ENCODE results near the gene EHD4.

EHD4 gene

GRCh38 chr15:41851755-41852370 is 120.5 kb downstream of the EHD4 start:
- H3K36me3 ChIP-seq (ENCODE audit: control insufficient read depth, insufficient read depth, low read length) = no peaks in the 10 kb centered on the region
- H3K9ac ChIP-seq (ENCODE audit: low read length) = no peak overlapping the region
- H3K27me3 ChIP-seq (ENCODE audit: control insufficient read depth, insufficient read depth, low read length) = no peaks in the 10 kb centered on the region
- H3K27ac ChIP-seq (ENCODE audit: low read depth, low read length) = no peak overlapping the region
- H3K4me3 ChIP-seq (ENCODE audit: low read length) = no peak overlapping the region
- no peaks in the 10 kb centered on the region for H3K4me1 ChIP-seq (ENCODE audit: control insufficient read depth, insufficient read depth, low read length)

DNA sequence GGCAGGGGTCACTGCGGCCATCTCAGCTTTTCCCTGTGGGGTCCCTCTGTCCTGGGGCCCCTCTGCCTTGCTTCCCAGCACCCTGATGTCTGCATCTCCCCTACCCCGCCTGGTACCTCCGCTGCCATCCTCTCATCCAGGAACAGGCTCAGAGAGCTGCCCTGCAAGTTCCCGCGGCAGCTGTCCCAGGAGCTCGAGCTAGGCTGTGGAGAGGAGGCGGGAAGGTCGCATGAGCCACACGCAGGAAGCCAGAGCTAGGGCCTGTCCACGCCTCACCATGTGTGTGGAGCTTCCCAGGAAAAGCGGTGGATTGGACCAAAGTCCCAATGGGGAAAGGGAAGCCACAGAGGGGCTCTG is 121.2 kb downstream of the EHD4 start:
- Histone ChIP-seq H3K36me3 (ENCODE audit: control insufficient read depth, insufficient read depth, low read length) (peaks cover 6% of the 10 kb centered on the region), H3K9ac (ENCODE audit: low read length) (no peak overlapping the region), H3K27ac (ENCODE audit: low read depth, low read length) (no peak overlapping the region), H3K27me3 (ENCODE audit: control insufficient read depth, insufficient read depth, low read length) (no peaks in the 10 kb centered on the region), H3K4me1 (ENCODE audit: control insufficient read depth, insufficient read depth, low read length) (no peaks in the 10 kb centered on the region), H3K4me3 (ENCODE audit: low read length) (no peak overlapping the region)

GRCh38 chr15:41850482-41851166 is 121.7 kb downstream of the EHD4 start:
- Histone ChIP-seq H3K27me3 (ENCODE audit: control insufficient read depth, insufficient read depth, low read length) (no peaks in the 10 kb centered on the region), H3K36me3 (ENCODE audit: control insufficient read depth, insufficient read depth, low read length) (peaks cover 7% of the 10 kb centered on the region), H3K27ac (ENCODE audit: low read depth, low read length) (no peak overlapping the region), H3K9ac (ENCODE audit: low read length) (no peak overlapping the region), H3K4me1 (ENCODE audit: control insufficient read depth, insufficient read depth, low read length) (no peaks in the 10 kb centered on the region), H3K4me3 (ENCODE audit: low read length) (no peak overlapping the region)

- Histone ChIP-seq H3K36me3 (ENCODE audit: control insufficient read depth, insufficient read depth, low read length) (peaks cover 10% of the 10 kb centered on the region), H3K4me1 (ENCODE audit: control insufficient read depth, insufficient read depth, low read length) (no peaks in the 10 kb centered on the region)
These were observed 122.5 kb downstream of the EHD4 start for GRCh38 chr15:41849861-41850260.

GRCh38 chr15:41849204-41849603 is 123.2 kb downstream of the EHD4 start:
- H3K36me3 ChIP-seq (ENCODE audit: control insufficient read depth, insufficient read depth, low read length) = peaks cover 10% of the 10 kb centered on the region
- H3K27ac ChIP-seq (ENCODE audit: low read depth, low read length) = no peak overlapping the region
- H3K4me3 ChIP-seq (ENCODE audit: low read length) = no peak overlapping the region
- no peak overlapping the region for H3K9ac ChIP-seq (ENCODE audit: low read length)
- no peaks in the 10 kb centered on the region for H3K4me1 ChIP-seq (ENCODE audit: control insufficient read depth, insufficient read depth, low read length)
- no peaks in the 10 kb centered on the region for H3K27me3 ChIP-seq (ENCODE audit: control insufficient read depth, insufficient read depth, low read length)

More at GRCh38 chr15:41849861-41850260, 122.5 kb downstream of the EHD4 start:
- H3K9ac ChIP-seq (ENCODE audit: low read length) = no peak overlapping the region
- no peaks in the 10 kb centered on the region for H3K27me3 ChIP-seq (ENCODE audit: control insufficient read depth, insufficient read depth, low read length)
- no peak overlapping the region for H3K27ac ChIP-seq (ENCODE audit: low read depth, low read length)
- H3K4me3 ChIP-seq (ENCODE audit: low read length) = no peak overlapping the region

GRCh38 chr15:41848631-41849030 is 123.7 kb downstream of the EHD4 start:
- Histone ChIP-seq H3K36me3 (ENCODE audit: control insufficient read depth, insufficient read depth, low read length) (peaks cover 10% of the 10 kb centered on the region), H3K9ac (ENCODE audit: low read length) (no peak overlapping the region), H3K4me3 (ENCODE audit: low read length) (no peak overlapping the region), H3K27me3 (ENCODE audit: control insufficient read depth, insufficient read depth, low read length) (no peaks in the 10 kb centered on the region), H3K27ac (ENCODE audit: low read depth, low read length) (no peak overlapping the region), H3K4me1 (ENCODE audit: control insufficient read depth, insufficient read depth, low read length) (no peaks in the 10 kb centered on the region)

GRCh38 chr15:41847981-41848380 is 124.4 kb downstream of the EHD4 start:
- no peak overlapping the region for H3K4me3 ChIP-seq (ENCODE audit: low read length)
- no peaks in the 10 kb centered on the region for H3K4me1 ChIP-seq (ENCODE audit: control insufficient read depth, insufficient read depth, low read length)
- no peaks in the 10 kb centered on the region for H3K27me3 ChIP-seq (ENCODE audit: control insufficient read depth, insufficient read depth, low read length)
- H3K9ac ChIP-seq (ENCODE audit: low read length) = no peak overlapping the region
- peaks cover 10% of the 10 kb centered on the region for H3K36me3 ChIP-seq (ENCODE audit: control insufficient read depth, insufficient read depth, low read length)
- H3K27ac ChIP-seq (ENCODE audit: low read depth, low read length) = no peak overlapping the region

DNA sequence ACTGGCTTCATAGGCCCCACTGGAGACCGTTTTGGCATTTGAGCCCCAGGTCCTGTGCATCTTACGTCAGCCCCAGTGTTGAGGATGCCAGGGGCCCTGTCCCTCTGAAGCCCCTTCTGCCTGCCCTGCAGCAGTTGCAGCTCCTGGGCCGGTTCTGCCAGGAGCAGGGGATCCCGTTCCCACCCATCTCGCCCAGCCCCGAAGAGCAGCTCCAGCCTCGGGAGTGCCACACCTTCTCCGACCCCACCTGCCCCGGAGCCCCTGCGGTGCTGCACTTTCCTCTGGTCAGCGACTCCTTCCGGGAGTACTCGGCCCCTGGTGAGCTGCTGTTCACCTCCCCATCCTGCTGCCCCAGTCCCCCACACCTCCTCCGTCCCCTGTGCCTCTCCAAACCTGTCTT is 125.2 kb downstream of the EHD4 start:
- no peak overlapping the region for H3K9ac ChIP-seq (ENCODE audit: low read length)
- H3K4me3 ChIP-seq (ENCODE audit: low read length) = no peak overlapping the region
- peaks cover 10% of the 10 kb centered on the region for H3K36me3 ChIP-seq (ENCODE audit: control insufficient read depth, insufficient read depth, low read length)
- no peaks in the 10 kb centered on the region for H3K27me3 ChIP-seq (ENCODE audit: control insufficient read depth, insufficient read depth, low read length)
- H3K4me1 ChIP-seq (ENCODE audit: control insufficient read depth, insufficient read depth, low read length) = no peaks in the 10 kb centered on the region
- H3K27ac ChIP-seq (ENCODE audit: low read depth, low read length) = no peak overlapping the region

All from rectal smooth muscle tissue (tissue), 1 donor.